Progenitor cell of endocrine pancreas (in vitro differentiated cells): ENCODE measurements around the gene WFDC2. TPM values are rescaled to one million over a fixed set of nuclear protein-coding genes. Genes with fewer than 3 reads are reported as not detected.
A peak's percentile ranks its signal among the peaks of the same experiment; 100 is the strongest.

ENCODE experiments used
- DNase-seq: peaks from one replicate; pipeline ENCODE4 v3.0.0; 2021; ENCODE audit warnings: low spot score; ENCODE audit not compliant: unreplicated experiment
- H3K27ac Mint-ChIP-seq: 2 replicates; pipeline ENCODE4 v1.8.0; 2021; ENCODE audit warnings: mild to moderate bottlenecking, moderate library complexity, mixed read lengths
- H3K27me3 Mint-ChIP-seq: 2 replicates; pipeline ENCODE4 v1.8.0; 2021; ENCODE audit warnings: mixed read lengths
- H3K36me3 Mint-ChIP-seq: 2 replicates; pipeline ENCODE4 v1.8.0; 2022; ENCODE audit warnings: mixed read lengths; ENCODE audit not compliant: insufficient read depth
- H3K4me1 Mint-ChIP-seq: 2 replicates; pipeline ENCODE4 v1.8.0; 2021; ENCODE audit warnings: low read depth, mixed read lengths
- H3K4me3 Mint-ChIP-seq: 2 replicates; pipeline ENCODE4 v1.8.0; 2021; ENCODE audit warnings: low read depth, mild to moderate bottlenecking, moderate library complexity, mixed read lengths
- H3K9me3 Mint-ChIP-seq: 2 replicates; pipeline ENCODE4 v1.8.0; 2021; ENCODE audit warnings: low read depth, mixed read lengths
- total RNA-seq: library from RNA; stranded (reverse); gene quantifications from 2 replicates; pipeline ENCODE4 v1.2.1, GENCODE V29; 2021
- TF ChIP-seq, protein P1 (sequence below): fragments of 200-600 bp; sonication (generic); IDR thresholded peaks from one replicate; pipeline ENCODE4 v1.5.0; 2021; ENCODE audit warnings: antibody characterized with exemption, mild to moderate bottlenecking; ENCODE audit not compliant: unreplicated experiment

WFDC2 gene
- total RNA-seq, 1 donor from 2014 or later = 161 TPM

DNA sequence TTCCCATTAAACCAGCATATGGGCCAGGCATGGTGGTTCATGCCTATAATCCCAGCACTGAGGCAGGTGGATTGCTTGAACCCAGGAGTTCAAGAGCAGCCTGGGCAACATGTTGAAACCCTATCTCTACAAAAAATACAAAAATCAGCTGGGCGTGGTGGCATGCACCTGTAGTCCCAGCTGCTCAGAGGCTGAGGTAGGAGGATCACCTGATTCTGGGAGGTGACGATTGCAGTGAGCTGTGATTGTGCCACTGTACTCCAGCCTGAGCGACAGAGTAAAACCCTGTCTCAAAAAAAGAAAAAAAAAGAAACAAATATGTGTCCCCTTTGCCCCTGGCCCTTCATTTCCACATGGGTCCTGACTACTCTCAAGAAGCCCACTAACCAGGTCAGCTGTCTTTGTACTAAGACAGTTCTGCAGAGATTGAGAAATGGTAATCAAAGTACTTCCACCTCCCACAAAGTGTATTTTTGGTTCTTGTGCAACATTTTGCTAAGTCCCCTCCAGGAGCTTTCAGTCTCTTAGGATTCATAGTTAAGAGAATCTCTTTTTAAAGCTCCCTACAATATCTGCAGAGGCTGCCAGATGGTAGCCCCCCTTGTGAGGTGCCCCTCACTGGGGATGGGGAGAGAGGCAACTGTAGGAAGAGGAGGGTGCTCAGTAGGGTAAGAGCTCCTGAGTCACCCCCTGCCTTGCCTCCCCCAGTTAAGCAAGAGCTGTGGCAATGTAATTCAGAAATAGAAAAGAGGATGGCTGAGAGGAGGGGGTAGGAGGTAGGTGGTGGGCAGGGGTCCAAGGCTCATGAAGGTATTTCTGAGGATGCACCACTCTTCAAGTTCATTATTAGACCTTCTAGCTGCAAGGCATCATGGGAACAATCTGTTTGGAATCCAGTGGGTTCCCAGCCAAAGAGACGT lies 16.5 kb upstream of the WFDC2 start:
- Mint-ChIP-seq H3K9me3 (no peaks in the 10 kb centered on the region), H3K36me3 (no peaks in the 10 kb centered on the region), H3K4me3 (no peak overlapping the region), H3K27me3 (peaks cover 10% of the 10 kb centered on the region), H3K27ac (no peak overlapping the region), H3K4me1 (no peaks in the 10 kb centered on the region)
- TF ChIP-seq, protein P1, sequence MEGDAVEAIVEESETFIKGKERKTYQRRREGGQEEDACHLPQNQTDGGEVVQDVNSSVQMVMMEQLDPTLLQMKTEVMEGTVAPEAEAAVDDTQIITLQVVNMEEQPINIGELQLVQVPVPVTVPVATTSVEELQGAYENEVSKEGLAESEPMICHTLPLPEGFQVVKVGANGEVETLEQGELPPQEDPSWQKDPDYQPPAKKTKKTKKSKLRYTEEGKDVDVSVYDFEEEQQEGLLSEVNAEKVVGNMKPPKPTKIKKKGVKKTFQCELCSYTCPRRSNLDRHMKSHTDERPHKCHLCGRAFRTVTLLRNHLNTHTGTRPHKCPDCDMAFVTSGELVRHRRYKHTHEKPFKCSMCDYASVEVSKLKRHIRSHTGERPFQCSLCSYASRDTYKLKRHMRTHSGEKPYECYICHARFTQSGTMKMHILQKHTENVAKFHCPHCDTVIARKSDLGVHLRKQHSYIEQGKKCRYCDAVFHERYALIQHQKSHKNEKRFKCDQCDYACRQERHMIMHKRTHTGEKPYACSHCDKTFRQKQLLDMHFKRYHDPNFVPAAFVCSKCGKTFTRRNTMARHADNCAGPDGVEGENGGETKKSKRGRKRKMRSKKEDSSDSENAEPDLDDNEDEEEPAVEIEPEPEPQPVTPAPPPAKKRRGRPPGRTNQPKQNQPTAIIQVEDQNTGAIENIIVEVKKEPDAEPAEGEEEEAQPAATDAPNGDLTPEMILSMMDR = no peak
- no peak for DNase-seq

DNA sequence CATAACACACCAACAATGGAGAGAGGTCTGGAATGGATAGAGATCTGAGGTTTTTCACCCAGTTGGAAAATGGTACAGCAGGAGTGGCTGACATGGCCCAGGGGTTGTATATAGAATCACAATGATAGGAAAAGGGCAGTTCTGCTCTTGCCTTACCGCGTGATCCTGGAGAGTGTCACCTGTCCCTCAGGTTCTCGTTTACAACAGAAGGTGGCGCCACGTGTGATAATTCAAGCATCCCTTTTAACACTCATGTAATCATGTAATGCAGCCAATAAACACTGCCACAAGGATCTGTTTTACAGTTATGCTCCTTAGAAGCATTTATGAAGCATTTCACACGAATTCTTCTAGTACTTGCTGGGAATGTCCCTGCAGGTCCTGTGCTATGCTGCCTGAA lies 12.9 kb upstream of the WFDC2 start:
- H3K9me3 Mint-ChIP-seq = no peaks in the 10 kb centered on the region
- TF ChIP-seq, protein P1 = peak; percentile 61
- no peaks in the 10 kb centered on the region for H3K4me1 Mint-ChIP-seq
- no peak overlapping the region for H3K27ac Mint-ChIP-seq
- peaks cover 10% of the 10 kb centered on the region for H3K27me3 Mint-ChIP-seq
- no peaks in the 10 kb centered on the region for H3K36me3 Mint-ChIP-seq
- no peak for DNase-seq
- no peak overlapping the region for H3K4me3 Mint-ChIP-seq

DNA sequence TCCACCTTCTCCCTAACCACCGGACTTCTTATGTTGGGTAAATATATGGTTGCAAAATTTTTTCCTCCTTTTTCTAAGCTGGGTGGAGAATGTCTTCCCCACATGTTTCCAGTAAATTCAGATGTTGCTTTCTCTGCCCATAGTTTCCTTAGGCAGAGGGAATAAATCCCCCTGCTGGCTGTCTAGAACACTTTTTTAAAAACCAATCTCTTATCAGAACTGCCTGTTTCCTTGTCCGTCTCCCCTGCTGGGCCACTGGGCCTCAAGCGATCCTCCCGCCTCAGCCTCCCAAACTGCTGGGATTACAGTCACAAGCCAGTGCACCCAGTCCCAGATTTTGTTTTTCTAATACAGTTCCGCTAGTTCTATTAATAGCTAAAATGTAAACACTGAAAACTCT lies 9.9 kb upstream of the WFDC2 start:
- no peaks in the 10 kb centered on the region for H3K4me1 Mint-ChIP-seq

DNA sequence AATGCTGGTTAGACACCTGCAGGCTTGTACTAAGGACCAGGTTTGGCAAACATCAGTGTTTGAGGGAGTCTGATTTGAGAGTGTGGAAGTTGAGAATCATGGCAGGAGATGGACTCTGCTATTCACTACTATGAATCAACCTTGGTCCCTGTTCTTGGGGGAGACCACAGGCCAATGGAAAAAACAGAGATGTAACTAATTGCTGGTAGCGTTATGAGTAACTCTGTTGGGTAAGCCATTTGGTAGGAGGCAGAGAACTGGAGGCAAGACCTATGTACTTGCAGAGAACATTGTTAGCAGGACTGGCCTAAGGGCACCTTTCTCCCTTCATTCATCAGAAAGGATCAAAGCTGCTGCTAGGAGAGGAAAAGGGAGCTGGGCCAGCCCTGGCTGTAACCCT lies 8.3 kb upstream of the WFDC2 start:
- Mint-ChIP-seq H3K27ac (no peak overlapping the region), H3K36me3 (no peaks in the 10 kb centered on the region), H3K4me1 (peaks cover 5% of the 10 kb centered on the region), H3K4me3 (no peak overlapping the region), H3K9me3 (no peaks in the 10 kb centered on the region), H3K27me3 (no peaks in the 10 kb centered on the region)
- TF ChIP-seq, protein P1 = no peak
- no peak for DNase-seq

More for the DNA sequence above, 9.9 kb upstream of the WFDC2 start:
- no peaks in the 10 kb centered on the region for H3K9me3 Mint-ChIP-seq
- no peak overlapping the region for H3K4me3 Mint-ChIP-seq
- no peak for DNase-seq
- H3K27me3 Mint-ChIP-seq = no peaks in the 10 kb centered on the region
- TF ChIP-seq, protein P1 = peak; percentile 40
- H3K27ac Mint-ChIP-seq = no peak overlapping the region
- no peaks in the 10 kb centered on the region for H3K36me3 Mint-ChIP-seq

DNA sequence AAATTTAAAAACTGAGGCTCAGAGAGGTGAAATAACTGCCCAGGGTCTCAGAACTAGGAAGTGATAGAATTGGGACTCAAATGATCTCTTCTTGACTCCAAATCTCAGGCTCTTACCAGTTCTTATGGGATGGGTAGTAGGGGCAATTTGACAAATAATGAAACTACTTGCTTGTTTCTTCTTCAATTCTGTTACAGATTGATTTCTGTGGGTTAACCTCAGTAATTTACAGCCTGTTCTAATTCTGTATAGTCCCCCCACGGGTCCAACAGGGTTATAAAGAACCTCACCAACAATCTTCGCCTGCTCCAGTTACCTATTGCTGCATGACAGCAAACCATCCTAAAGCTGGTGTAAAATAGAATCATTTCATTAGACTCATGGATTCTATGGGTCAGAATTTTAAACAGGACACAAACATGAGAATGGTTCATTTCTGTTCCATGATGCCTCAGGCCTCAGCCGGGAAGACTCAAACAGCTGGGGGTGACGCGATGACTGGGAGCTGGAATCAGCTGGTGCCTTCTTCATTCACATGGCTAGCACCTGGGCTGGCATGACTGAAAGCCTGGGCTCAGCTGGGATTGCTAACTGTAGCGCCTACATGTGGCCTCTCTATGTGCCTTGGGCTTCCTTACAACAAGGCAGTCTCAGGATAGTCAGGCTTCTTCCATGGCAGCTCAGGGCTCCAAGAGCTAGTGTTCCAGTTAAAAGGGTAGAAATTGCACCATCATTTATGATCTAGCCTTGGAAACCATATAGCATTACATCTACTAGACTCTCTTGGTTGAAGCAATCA lies 6.6 kb upstream of the WFDC2 start:
- Mint-ChIP-seq H3K27ac (no peak overlapping the region), H3K4me1 (peaks cover 11% of the 10 kb centered on the region), H3K36me3 (no peaks in the 10 kb centered on the region), H3K9me3 (no peaks in the 10 kb centered on the region), H3K27me3 (no peaks in the 10 kb centered on the region), H3K4me3 (no peak overlapping the region)
- DNase-seq = no peak
- TF ChIP-seq, protein P1 = no peak
